ENCODE data around the gene RFFL. TPM values are rescaled to one million over a fixed set of nuclear protein-coding genes. Genes with fewer than 3 reads are reported as not detected.

Gene RFFL
- total and polyA plus RNA-seq, 3 donors from 2014 or later: 42.0 to 68.6 (median 46.3) TPM

GRCh38 chr17:35074711-35075707, 11.5 kb upstream of the RFFL start:
- intact Hi-C loops (cut with DNase I; ENCODE audit: low total_unique reads): no loop called here
- no peaks in the 10 kb centered on the region for H3K36me3 ChIP-seq (ENCODE audit: low read depth, missing control alignments)
- no peak for DNase-seq
- no peak overlapping the region for H3K27ac ChIP-seq
- 65 to 73% methylated on average over 2 of the region's 2 CpGs for WGBS, 2 donors
- H3K27me3 ChIP-seq: no peaks in the 10 kb centered on the region
- H3K4me1 ChIP-seq: no peaks in the 10 kb centered on the region
- no peak for TF ChIP-seq CTCF (IDR thresholded peaks at IDR 0.05)
- no peak for TF ChIP-seq POLR2A (IDR thresholded peaks at IDR 0.05)
- no peak overlapping the region for H3K4me3 ChIP-seq
- no peaks in the 10 kb centered on the region for H3K9me3 ChIP-seq

GRCh38 chr17:35073991-35074627, 10.6 kb upstream of the RFFL start:
- DNase-seq: no peak
- no peaks in the 10 kb centered on the region for H3K9me3 ChIP-seq
- H3K4me3 ChIP-seq: no peak overlapping the region
- no peak for TF ChIP-seq POLR2A (IDR thresholded peaks at IDR 0.05)
- no peak for TF ChIP-seq CTCF (IDR thresholded peaks at IDR 0.05)
- WGBS, 2 donors: 81 to 82% methylated on average over 5 of the region's 5 CpGs
- intact Hi-C loops (cut with DNase I; ENCODE audit: low total_unique reads): no loop called here
- no peaks in the 10 kb centered on the region for H3K27me3 ChIP-seq
- no peak overlapping the region for H3K27ac ChIP-seq
- no peaks in the 10 kb centered on the region for H3K4me1 ChIP-seq
- H3K36me3 ChIP-seq (ENCODE audit: low read depth, missing control alignments): no peaks in the 10 kb centered on the region

GRCh38 chr17:35073183-35073790, 9.8 kb upstream of the RFFL start:
- intact Hi-C loops (cut with DNase I; ENCODE audit: low total_unique reads): no loop called here
- TF ChIP-seq CTCF (IDR thresholded peaks at IDR 0.05): no peak
- no peak for TF ChIP-seq POLR2A (IDR thresholded peaks at IDR 0.05)
- DNase-seq: no peak
- no peaks in the 10 kb centered on the region for H3K9me3 ChIP-seq
- no peak overlapping the region for H3K4me3 ChIP-seq
- 81 to 86% methylated on average over 3 of the region's 3 CpGs for WGBS, 2 donors
- no peaks in the 10 kb centered on the region for H3K36me3 ChIP-seq (ENCODE audit: low read depth, missing control alignments)
- no peaks in the 10 kb centered on the region for H3K4me1 ChIP-seq
- no peaks in the 10 kb centered on the region for H3K27me3 ChIP-seq
- no peak overlapping the region for H3K27ac ChIP-seq

- Histone ChIP-seq H3K27ac (no peak overlapping the region), H3K9me3 (no peaks in the 10 kb centered on the region), H3K4me3 (no peak overlapping the region), H3K4me1 (peaks cover 5% of the 10 kb centered on the region), H3K36me3 (ENCODE audit: low read depth, missing control alignments) (no peaks in the 10 kb centered on the region), H3K27me3 (no peaks in the 10 kb centered on the region)
- no peak for DNase-seq
- intact Hi-C loops (cut with DNase I; ENCODE audit: low total_unique reads): no loop called here
- no peak for TF ChIP-seq POLR2A (IDR thresholded peaks at IDR 0.05)
- TF ChIP-seq CTCF (IDR thresholded peaks at IDR 0.05): no peak
- WGBS, 2 donors: 72 to 84% methylated on average over 2 of the region's 2 CpGs
Observed at GRCh38 chr17:35069311-35069710, 5.8 kb upstream of the RFFL start.
